A673 (cell line): ENCODE measurements around the gene CNPY2. TPM values are rescaled to one million over a fixed set of nuclear protein-coding genes. Genes with fewer than 3 reads are reported as not detected.
A peak's percentile ranks its signal among the peaks of the same experiment; 100 is the strongest.
"Not testable (repeated sequence)": the region's sequence is repeated elsewhere in the genome, so short reads cannot be mapped to it uniquely, and the experiment has no call there.

Experiments
- BruUV-seq: library from RNA; stranded (reverse); fragments of 400-500 nt; replicated peaks from 2 replicates; lab custom pipeline; 2021; lab: Mats Ljungman, UMichigan
- CTCF ChIA-PET: fragments of 300-600 bp; sonication (Branson Sonifier 250); formaldehyde crosslinking; loops from one replicate; lab custom pipeline; 2022; ENCODE audit warnings: antibody characterized with exemption; lab: Charles Lee
- POLR2A ChIA-PET: fragments of 300-600 bp; sonication (Branson Sonifier 250); formaldehyde crosslinking; loops from one replicate; lab custom pipeline; 2022; ENCODE audit warnings: antibody characterized with exemption; ENCODE audit not compliant: low non-redundant PET; lab: Charles Lee
- DNase-seq: peaks from one replicate; pipeline ENCODE4 v3.0.0-alpha.2; 2015; ENCODE audit warnings: low spot score
- H3K27ac ChIP-seq: fragments of 200-600 bp; sonication (generic); 2 replicates; pipeline ENCODE4 v1.5.1; 2016; ENCODE audit warnings: mixed run types, low read depth, mild to moderate bottlenecking, mixed read lengths, antibody characterized with exemption, low read length; ENCODE audit not compliant: poor library complexity, severe bottlenecking
- H3K27me3 ChIP-seq: fragments of 200-600 bp; sonication (generic); replicated peaks from 2 replicates; pipeline ENCODE4 v1.6.1; 2017; ENCODE audit warnings: mixed run types, low read depth, mild to moderate bottlenecking, mixed read lengths, antibody characterized with exemption, low read length; ENCODE audit not compliant: insufficient read depth, poor library complexity
- H3K36me3 ChIP-seq: fragments of 200-600 bp; sonication (generic); 2 replicates; pipeline ENCODE4 v1.6.1; 2016; ENCODE audit warnings: mixed run types, mild to moderate bottlenecking, mixed read lengths, antibody characterized with exemption, low read length; ENCODE audit not compliant: insufficient read depth, poor library complexity, severe bottlenecking
- H3K4me1 ChIP-seq: fragments of 200-600 bp; sonication (generic); 2 replicates; pipeline ENCODE4 v1.6.1; 2017; ENCODE audit warnings: mixed run types, mild to moderate bottlenecking, mixed read lengths, antibody characterized with exemption, low read length; ENCODE audit not compliant: insufficient read depth, poor library complexity, severe bottlenecking
- H3K4me3 ChIP-seq: fragments of 200-600 bp; sonication (generic); 2 replicates; pipeline ENCODE4 v1.5.1; 2016; ENCODE audit warnings: low read depth, mixed run types, mild to moderate bottlenecking, mixed read lengths, low read length; ENCODE audit not compliant: poor library complexity, severe bottlenecking
- H3K9me3 ChIP-seq: fragments of 200-600 bp; sonication (generic); 2 replicates; pipeline ENCODE4 v1.6.1; 2016; ENCODE audit warnings: mixed run types, low read depth, mild to moderate bottlenecking, mixed read lengths, antibody characterized with exemption, low read length; ENCODE audit not compliant: poor library complexity, severe bottlenecking
- EZH2 ChIP-seq: fragments of 200-600 bp; sonication (generic); IDR thresholded peaks from 2 replicates; pipeline ENCODE4 v1.6.1; 2017; ENCODE audit warnings: borderline replicate concordance, low read depth, mild to moderate bottlenecking, mixed read lengths, antibody characterized with exemption, low read length; ENCODE audit not compliant: poor library complexity, severe bottlenecking
- intact Hi-C: fragments of 100-400 bp; cut with micrococcal nuclease; formaldehyde crosslinking; loops from one replicate; pipeline ENCODE4 v1.10.0; 2022; ENCODE audit not compliant: unreplicated experiment
- total RNA-seq: library from RNA; stranded (reverse); gene quantifications from 2 replicates; pipeline ENCODE4 v1.2.3, GENCODE V29; 2021
- TF ChIP-seq, protein P1 (sequence below): fragments of 300-800, 200-600 bp; sonication (generic); conservative IDR thresholded peaks from 2 replicates; pipeline ENCODE4 v1.5.1; 2017; ENCODE audit warnings: low read depth, mild to moderate bottlenecking, antibody characterized with exemption, low read length, moderate library complexity, mixed read lengths

CNPY2 gene
- total RNA-seq, 1 experiment from 2014 or later, result 166 TPM

DNA sequence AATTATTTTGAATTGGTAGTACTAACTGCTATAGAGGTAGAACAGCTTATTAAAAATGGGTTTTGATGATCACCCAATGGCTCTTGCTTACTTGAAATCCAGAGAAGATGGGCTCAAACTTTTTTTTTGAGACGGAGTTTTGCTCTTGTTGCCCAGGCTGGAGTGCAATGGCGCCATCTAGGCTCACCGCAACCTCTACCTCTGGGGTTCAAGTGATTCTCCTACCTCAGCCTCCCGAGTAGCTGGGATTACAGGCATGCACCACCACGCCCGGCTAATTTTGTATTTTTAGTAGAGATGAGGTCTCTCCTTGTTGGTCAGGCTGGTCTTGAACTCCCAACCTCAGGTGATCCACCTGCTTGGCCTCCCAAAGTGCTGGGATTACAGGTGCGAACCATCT lies 52.8 kb downstream of the CNPY2 start:
- H3K4me1 ChIP-seq, intact Hi-C loops, BruUV-seq, H3K27me3 ChIP-seq, H3K9me3 ChIP-seq, CTCF ChIA-PET, DNase-seq, POLR2A ChIA-PET, H3K4me3 ChIP-seq, H3K27ac ChIP-seq, H3K36me3 ChIP-seq: not testable (repeated sequence)
- TF ChIP-seq, protein P1, sequence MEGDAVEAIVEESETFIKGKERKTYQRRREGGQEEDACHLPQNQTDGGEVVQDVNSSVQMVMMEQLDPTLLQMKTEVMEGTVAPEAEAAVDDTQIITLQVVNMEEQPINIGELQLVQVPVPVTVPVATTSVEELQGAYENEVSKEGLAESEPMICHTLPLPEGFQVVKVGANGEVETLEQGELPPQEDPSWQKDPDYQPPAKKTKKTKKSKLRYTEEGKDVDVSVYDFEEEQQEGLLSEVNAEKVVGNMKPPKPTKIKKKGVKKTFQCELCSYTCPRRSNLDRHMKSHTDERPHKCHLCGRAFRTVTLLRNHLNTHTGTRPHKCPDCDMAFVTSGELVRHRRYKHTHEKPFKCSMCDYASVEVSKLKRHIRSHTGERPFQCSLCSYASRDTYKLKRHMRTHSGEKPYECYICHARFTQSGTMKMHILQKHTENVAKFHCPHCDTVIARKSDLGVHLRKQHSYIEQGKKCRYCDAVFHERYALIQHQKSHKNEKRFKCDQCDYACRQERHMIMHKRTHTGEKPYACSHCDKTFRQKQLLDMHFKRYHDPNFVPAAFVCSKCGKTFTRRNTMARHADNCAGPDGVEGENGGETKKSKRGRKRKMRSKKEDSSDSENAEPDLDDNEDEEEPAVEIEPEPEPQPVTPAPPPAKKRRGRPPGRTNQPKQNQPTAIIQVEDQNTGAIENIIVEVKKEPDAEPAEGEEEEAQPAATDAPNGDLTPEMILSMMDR, result peak; percentile 28; the same call in 1 of the 2 replicates

DNA sequence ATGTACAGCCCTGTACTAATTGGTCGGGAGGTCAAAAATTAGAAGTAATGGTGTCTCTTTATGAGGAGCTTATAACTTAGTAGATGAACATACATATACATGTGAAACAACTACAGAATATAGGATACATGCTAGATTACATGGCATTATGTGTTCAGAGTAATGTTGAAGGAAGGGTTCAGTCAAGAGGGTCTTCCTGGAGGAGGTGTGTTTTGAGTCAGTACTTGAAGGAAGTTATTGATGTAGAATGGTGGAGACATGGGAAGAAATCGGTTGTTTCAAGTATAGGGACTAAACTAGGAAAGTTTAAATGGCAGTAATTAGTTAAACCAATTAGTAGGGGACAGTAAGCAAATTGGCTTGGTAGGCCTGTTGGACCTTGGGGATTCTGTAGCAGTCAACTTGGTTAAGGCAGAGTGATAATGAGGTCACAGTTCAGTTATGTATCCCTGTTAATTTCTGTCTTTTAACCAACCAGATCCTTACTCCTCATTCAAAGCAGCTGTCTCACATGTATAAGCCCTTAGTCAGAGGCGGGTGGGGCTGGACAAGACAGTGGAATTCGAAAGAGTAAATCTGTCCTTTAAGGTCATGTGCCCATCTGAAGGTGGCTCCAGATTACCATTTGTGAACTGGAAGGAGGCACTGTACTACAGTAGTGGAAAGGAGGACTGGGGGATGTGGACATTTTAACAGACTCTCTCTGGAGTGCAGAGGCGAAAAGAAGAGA lies 54.1 kb downstream of the CNPY2 start:
- CTCF ChIA-PET, result no interaction called here
- POLR2A ChIA-PET, result no interaction called here
- DNase-seq, result no peak
- intact Hi-C loops, result no loop called here
- H3K4me1 ChIP-seq, result peaks cover 15% of the 10 kb centered on the region
- no TSS peak for BruUV-seq
- H3K4me3 ChIP-seq, result no peak overlapping the region
- H3K36me3 ChIP-seq, result peaks cover 6% of the 10 kb centered on the region
- no peak overlapping the region for H3K27ac ChIP-seq
- no peaks in the 10 kb centered on the region for H3K27me3 ChIP-seq
- H3K9me3 ChIP-seq, result no peaks in the 10 kb centered on the region
- TF ChIP-seq, protein P1, result no peak
- no peak for TF ChIP-seq EZH2

DNA sequence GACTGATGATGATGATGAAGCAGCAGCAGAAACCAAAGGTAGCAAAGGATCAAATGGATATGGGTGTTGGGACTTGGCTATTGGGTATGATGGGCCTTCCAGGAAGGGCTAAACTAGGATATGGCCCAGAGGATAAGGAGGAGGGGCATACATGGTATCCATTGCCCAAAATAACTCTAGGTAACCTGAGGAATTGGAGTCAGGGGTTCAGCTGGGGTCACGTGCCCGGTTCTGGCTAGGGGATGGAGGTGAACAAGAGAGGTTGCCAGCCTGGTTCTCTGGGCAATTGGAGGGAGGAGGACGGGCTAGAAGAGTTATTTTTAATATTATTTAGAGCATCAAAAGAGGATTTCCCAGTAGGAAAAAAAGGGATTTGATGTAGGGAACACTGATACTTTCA lies 54.9 kb downstream of the CNPY2 start:
- Histone ChIP-seq H3K27me3 (no peaks in the 10 kb centered on the region), H3K27ac (no peak overlapping the region), H3K9me3 (no peaks in the 10 kb centered on the region), H3K36me3 (peaks cover 12% of the 10 kb centered on the region), H3K4me3 (no peak overlapping the region), H3K4me1 (peaks cover 20% of the 10 kb centered on the region)
- ChIA-PET CTCF (no interaction called here), POLR2A (no interaction called here)
- intact Hi-C loops, result no loop called here
- TF ChIP-seq EZH2, result no peak
- TF ChIP-seq, protein P1, result no peak
- no peak for DNase-seq
- no TSS peak for BruUV-seq
